ENCODE measurements around the gene AFF4. TPM values are rescaled to one million over a fixed set of nuclear protein-coding genes. Genes with fewer than 3 reads are reported as not detected.
"Not testable (repeated sequence)": the region's sequence is repeated elsewhere in the genome, so short reads cannot be mapped to it uniquely, and the experiment has no call there.

The AFF4 gene
- polyA plus RNA-seq, 10 donors: 38.8 to 57.4 (median 45.5) TPM

DNA sequence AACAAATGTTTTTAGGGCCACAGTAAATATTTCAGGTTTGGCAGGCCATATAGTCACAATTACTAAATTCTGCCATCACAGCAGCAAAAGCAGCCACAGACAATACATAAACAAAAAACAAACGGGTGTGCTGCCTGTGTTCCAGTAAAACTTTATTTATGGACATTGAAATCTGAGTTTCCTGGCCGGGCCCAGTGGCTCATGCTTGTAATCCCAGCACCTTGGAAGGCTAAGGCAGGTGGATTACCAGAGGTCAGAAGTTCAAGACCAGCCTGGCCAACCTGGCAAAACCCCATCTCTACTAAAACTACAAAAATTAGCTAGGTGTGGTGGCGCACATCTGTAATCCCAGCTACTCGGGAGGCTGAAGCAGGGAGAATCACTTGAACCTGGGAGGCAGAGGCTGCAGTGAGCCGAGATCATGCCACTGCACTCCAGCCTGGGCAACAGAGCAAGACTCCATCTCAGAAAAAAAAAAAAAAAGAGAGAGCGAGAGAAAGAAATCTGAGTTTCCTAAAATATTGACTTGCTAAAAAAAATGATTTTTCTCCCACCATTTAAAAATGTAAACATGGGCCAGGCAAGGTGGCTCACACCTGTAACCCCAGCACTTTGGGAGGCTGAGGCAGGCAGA is 7.2 kb downstream of the AFF4 start:
- DNase-seq: not testable (repeated sequence)

DNA sequence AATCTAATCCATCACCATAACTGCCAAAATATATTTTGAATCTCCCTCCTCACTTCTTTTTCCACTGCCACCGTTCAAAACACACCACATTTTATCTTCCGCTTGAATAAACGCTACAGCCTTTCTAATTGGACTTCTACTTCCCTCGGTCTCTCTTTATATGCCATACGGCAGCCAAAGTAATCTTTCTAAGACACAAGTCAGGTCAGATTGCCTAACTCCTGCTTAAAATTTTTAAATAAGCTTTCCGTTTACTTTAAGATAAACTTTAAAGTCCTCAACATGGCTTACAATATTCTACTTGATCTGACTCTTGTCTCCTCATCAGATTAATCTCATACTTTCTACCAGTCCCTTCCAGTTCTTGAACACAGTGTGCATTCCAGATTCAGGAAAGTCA is 9.7 kb downstream of the AFF4 start:
- no peak for DNase-seq

DNA sequence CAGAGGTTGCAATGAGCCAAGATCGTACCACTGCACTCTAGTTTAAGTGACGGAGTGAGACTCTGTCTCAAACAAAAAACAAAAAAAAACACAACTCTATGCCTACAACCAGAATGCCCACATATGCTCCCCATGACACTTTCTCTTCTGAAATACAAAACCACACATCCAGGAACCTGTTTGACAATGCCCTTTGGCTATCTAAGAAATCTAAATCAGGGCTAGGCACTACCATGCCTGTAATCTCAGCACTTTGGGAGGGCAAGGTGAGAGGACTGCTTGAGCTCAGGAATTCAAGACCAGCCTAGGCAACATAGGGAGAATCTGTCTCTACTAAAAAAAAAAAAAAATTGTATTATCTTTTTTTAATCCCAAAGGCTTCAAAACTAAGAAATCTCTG is 10.6 kb downstream of the AFF4 start:
- DNase-seq: no peak

DNA sequence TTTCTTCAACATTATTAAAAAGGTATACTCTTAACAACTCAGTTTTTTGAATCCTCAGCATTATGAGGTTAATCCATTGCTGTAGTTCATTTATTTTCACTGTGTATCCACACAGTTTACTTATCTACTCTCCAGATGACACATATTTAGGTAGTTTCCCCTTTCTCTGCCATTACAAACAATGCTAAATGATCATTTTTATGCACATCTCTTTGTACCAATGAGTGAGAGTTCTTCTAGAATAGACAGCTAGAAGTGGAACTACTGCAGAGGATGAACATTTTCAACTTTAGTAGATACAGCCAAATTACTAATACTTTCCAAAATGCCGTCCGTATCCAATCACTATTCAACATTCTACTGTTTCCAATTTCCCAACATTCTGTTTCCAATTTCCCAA is 11.5 kb downstream of the AFF4 start:
- no peak for DNase-seq

DNA sequence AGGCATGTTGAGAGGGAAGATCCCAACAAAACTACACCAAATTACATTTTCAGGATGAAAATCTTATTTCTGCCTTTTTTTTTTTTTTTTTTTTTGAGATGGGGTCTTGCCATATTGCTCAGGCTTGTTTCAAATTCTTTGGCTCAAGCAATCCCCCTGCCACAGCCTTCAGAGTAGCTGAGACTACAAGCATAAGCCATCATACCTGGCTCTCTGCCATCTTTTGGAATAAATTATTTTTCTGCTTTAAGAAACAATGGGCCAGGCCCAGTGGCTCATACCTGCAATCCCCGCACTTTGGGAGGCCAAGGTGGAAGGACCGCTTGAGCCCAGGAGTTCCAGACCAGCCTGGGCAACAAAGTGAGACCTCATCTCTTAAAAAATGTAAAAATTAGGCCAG is 14.3 kb downstream of the AFF4 start:
- peak in 2 of 3 donors; percentile 20 to 39 for DNase-seq

DNA sequence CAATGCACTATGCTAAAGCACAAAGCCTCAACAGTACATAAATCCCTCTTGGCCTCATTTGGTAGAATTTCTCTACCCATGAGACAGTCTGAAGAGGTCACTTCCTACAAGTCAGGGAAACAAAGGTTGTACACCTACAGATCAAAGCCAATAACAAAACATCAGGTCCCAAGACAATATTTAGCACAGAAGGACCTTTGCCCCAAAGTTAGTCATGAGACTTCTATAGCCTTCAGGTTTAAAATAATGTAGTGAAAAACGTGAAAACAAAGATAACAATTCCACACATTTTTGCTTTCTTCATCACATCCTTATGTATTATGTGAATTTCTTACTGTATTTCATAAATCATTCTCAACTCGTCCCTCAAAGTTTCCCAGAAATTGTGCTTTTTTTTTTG is 15.8 kb downstream of the AFF4 start:
- DNase-seq: peak in 1 of 3 donors; percentile 41

DNA sequence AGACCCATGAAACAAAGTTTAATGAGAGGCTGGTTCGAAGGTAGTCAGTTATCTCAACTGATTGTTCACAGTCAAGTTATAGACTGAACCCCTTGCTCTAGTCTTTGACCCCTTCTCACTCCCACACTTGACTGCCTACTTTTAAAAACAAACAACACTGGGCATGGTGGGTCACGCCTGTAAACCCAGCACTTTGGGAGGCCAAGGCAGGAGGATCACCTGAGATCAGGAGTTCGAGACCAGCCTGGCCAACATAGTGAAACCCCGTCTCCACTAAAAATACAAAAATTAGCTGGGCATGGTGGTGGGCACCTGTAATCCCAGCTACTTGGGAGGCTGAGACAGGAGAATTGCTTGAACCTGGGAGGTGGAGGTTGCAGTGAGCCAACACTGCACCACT is 18.1 kb downstream of the AFF4 start:
- DNase-seq: not testable (repeated sequence)

DNA sequence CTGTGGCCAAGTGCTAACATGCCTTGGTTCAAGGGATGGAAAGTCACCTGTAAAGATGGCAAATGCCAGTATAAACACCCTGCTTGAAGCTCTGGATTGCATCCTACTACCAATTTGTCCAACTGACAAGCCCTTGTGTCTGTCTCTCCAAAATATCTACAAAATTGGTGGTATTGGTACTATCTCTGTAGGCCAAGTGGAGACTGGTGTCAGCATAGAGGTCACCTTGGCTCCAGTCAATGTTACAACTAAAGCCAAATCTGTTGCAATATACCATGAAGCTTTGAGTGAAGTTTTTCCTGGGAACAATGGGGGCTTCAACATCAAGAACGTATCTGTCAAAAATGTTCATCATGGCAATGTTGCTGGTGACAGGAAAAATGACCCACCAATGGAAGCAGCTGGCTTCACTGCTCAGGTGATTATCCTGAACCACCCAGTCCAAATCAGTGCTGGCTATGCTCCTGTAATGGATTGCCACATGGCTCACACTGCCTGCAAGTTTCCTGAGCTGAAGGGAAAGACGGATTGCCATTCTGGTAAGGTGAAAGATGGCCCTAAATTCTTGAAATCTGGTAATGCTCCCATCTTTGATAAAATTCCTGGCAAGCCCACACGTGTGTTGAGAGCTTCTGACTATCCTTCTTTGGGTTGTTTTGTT is 19.9 kb downstream of the AFF4 start:
- no peak for DNase-seq

DNA sequence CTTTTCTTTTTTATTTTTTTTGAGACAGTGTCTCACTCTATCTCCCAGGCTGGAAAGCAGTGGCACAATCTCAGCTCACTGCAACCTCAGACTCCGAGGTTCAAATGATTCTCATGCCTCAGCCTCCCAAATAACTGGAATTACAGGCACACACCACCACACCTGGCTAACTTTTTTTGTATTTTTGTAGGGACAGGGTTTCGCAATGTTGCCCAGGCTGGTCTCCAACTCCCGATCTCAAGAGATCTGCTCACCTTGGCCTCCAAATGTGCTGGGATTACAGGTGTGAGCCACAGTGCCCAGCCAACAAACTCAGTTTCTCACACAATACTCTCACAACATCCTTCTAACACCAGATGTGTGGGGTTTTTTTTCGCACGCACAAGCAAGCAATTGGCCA is 22.1 kb downstream of the AFF4 start:
- no peak for DNase-seq

DNA sequence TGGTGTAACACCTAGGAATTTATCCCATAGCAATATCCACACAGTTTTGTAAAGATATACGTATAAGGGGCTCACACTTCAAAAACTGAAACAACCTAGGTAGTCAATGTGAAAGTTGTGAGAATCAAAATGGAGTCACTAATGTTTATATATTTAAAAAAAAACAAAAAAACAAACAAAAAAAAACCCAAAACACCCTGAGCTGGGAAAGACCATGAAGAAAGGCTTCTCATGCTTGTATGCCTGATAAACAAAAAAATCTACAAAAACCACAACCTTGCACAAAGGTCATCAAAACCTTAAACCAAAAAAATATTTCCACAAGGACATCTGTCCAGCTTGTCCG is 35.4 kb downstream of the AFF4 start:
- DNase-seq: no peak

DNA sequence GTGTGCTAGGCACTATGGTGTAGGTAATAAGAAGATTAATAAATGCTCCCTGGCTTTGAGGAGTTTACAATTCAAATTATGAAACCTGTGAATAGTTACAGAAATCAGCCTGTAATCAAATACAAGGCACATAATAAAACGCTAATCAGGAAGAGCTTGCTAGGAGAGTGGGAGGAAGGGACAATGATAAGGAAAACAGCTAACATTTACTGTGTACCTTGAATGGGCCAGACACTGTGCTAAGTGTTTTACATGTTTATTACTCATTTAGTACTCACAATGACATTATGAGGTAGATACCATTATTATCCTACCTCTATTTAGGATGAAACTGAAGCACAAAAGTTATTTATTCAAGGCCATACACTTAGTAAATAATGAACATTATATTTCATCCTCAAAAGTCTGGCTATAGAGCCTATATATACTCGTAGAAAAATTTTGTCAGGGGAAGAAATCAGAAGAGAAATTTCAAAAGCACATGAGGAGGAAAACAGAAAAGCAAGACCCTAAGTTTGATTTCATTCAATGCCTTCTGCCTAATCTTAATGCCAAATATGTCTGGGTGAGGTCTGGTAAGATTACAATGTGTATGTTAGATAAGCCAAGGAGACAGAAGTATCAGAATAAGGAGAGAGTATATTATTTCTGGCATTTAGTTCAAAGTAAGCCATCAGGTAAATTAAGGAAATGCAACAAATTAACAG is 35.9 kb downstream of the AFF4 start:
- no peak for DNase-seq

DNA sequence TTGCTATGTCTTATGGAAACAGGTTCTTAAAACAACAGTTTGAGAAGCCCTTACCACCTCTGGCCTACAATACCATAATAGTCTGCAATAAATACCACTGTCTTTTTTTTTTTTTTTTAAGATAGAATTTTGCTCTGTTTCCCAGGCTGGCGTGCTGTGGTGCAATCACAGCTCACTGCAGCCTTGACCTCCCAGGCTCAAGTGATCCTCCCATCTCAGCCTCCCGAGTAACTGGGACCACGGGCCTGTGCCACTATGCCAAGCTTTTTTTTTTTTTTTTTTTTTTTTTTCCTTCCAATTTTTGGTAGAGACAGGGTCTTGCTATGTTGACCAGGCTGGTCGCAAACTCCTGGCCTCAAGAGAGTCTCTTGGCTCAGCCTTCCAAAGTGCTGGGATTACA is 37.0 kb downstream of the AFF4 start:
- no peak for DNase-seq

DNA sequence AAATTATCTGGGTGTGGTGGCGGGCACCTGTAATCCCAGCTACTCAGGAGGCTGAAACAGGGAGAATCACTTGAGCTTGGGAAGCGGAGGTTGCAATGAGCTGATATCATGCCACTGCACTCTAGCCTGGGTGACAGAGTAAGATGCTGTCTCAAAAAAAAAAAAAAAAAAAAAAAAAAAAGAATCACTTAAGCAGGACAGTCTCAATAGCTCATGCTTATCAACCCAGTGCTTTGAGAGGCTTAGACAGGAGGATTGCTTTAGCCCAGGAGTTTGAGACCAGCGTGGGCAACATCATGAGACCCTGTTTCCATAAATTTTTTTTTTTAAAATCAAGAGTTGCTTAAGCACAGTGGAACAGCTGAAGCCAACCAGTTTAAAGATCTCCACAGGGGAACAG is 47.3 kb downstream of the AFF4 start:
- DNase-seq: no peak

DNA sequence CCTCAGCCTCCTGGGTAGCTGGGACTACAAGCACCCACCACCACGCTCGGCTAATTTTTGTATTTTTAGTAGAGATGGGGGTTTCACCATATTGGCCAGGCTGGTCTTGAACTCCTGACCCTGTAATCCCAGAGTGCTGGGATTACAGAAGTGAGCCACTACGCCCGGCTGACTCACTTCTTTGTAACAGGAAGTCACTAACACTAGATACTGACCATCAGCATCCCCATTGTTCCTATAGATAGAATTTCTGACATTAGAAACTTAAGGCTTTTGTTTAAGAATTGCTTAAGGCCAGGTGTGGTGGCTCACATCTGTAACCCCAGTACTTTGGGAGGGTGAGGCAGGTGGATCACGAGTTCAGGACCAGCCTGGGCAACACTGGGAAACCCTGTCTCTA is 47.8 kb downstream of the AFF4 start:
- DNase-seq: no peak

DNA sequence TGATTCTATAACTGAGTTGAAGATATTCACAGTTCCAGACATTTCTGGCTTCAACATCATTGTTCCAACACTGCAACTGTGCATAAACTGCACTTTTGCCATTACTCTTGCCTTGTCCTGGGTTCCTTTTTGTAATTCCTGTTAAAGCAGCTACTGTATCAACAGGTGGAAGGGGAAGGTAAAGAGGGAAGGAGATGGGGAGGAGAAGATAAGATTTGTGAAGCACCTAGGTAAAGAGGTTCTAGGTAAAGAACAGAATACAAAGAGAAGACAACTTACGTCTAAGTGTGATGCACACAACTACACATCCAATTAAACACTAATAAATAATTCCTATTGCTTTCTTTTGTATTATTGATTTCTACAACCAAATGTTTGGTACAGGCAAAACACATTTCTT is 53.7 kb downstream of the AFF4 start:
- DNase-seq: no peak

DNA sequence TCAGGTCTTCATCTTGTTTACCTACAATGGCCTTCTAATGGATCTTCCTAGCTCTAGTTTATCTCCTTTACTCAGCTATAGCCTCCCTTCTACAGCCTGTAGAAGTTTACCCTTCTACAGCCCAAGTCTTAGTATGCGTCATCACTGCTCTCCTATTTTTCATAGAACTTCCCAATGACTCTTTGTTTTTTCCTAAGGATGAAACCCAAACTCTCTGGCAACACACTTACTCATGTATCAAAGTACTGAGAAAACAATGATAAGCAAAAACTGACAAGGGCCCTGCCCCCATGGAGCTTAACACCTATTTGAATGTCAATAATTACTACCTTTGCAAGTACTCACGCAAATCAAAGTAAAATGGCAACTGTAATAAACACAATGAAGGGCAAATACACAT is 56.3 kb downstream of the AFF4 start:
- DNase-seq: no peak

DNA sequence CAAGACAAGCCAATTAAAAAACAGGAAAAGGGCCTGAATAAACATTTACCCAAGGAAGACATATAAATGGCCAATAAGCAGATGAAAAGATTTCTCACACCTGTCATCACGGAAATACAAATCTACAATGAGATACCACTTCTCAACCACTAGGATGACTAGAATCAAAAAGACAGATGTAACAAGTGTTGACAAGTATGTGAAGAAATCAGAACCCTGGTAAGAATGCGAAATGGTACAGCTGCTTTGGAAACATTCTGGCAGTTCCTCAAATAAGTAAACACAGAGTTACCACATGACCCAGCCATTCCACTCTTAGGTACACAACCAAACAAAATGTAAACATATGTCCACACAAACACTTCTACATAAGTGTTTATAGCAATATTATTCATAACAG is 57.5 kb downstream of the AFF4 start:
- DNase-seq: peak in 2 of 3 donors; percentile 12 to 21

DNA sequence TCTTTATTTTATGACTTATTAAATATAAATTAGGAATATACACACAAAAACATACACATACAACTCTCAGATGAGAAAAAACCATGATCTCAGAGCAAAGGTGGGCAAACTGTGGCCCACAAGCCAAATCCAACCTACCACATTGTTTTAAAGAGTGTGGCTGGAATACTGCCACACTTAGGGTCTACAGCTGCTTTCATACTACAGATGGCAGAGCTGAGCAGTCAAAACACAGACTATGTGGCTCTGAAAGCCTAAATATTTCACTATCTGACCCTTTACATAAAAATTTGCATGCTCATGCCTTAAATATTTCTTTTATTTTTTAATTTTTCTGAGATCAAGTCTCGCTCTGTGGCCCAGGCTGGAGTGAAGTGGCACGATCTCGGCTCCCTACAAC is 61.7 kb downstream of the AFF4 start:
- DNase-seq: no peak

DNA sequence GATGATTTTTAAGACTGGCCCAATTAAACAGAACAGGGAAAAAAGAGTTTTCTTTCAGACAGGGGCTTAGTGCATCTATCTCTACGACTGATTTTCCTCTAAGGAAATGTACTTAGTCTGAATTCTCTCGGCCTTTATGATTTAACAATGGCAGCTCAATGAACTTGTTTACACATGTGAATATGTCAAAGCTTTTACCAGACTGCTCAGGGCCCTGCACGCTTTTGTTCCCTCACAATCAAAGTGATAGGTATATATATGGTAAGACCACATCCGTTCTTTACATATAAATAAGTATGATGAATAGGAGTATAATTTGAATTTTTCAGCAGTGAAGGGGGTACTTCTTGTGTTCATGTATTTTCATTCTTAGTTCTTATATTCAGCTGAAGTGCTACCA is 62.4 kb downstream of the AFF4 start:
- no peak for DNase-seq

DNA sequence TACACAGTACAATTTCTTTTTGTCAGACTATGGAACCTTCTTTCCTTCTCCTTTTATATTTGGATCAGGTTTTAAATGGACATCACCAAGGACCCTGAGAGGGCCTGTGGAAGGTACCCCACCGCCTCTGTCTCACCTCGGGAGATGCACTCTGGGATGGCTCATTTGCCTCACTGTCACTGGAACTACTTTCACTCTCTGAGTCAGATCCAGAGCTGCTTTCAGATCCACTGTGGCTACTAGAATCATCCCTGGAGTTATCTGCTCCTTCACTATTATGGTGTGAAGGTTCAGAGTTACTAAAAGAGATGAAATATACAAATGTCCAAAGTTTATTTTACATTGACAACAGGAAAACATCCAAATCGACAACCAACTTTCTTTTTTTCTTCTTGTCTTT is 65.3 kb downstream of the AFF4 start:
- DNase-seq: no peak

DNA sequence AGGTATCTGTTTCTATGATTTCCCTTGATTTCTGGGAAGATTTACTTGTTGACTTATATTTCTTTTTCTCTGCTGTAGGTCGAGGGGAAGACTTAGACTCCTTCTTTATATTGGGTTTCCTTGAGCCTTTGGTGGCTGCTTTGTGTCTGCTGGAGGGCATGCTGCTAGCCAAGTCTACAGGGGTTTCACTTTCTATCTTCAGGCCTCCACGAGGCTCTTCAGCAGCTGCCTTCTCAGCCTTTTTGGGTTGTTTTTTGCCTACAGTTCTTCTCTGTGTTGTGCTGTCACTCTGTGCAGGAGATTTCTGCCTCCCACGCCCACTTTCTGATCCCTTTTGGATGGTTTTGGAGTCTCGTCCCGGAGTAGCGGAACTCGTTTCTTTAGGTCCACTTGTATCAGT is 66.7 kb downstream of the AFF4 start:
- DNase-seq: no peak

DNA sequence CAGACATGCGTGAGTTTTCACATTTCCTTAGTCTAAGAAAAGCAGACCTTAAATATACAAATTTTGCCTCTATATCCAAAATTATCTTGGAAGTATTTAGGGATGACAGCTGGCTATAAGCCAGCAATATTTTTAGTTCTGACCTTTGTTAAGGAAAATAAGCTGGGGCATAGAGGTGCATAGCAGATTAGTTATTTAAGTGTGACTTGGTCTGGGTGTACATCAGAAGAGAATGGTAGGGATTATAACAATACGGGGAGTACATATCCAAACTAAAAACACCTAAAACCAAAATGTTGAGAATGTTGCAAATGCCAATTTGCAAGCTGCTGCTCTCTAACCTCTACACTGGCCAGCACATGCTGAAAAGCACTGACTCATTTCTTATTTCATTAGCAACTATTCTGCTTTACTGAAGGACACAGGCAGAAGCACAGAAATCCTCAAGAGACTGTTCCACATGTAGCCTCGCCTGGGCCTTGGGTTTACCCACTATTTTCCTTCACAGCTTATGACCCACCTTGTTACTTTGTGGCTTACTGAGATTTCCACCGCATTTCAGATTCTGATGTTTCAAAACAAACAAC is 67.6 kb downstream of the AFF4 start:
- DNase-seq: no peak

DNA sequence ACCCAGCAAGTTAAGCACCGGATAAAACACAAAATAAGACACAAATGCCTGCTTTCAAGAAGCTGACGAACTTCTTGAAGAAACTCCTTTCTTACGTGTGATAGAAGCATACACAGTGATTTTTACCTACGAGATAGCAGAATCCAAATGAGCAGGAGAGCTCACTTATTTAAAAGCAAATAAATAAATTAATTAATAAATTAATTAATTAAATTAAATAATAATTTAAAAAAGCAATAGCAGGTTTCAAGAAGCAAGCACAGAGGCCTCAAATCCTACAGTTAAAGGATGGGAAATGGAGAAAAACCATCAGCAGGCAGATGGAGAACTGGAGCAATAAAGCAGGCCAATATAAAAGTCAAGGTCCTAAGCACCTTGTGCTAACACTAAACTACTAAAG is 72.6 kb downstream of the AFF4 start:
- DNase-seq: no peak
